Endothelial cell of umbilical vein (primary cell): Measurements from ENCODE around the gene RILPL1. TPM values are rescaled to one million over a fixed set of nuclear protein-coding genes. Genes with fewer than 3 reads are reported as not detected.

ENCODE experiments used
- BruUV-seq: library from RNA; stranded (reverse); fragments of 400-500 nt; replicated peaks from 2 replicates; lab custom pipeline; 2021; lab: Mats Ljungman, UMichigan
- CTCF ChIA-PET: fragments of 300-600, 350-600 bp; sonication (Branson Sonifier 250); formaldehyde crosslinking; loops from one replicate; lab custom pipeline; 2021; ENCODE audit warnings: antibody characterized with exemption, inconsistent platforms; lab: Charles Lee
- POLR2A ChIA-PET: fragments of 300-600, 350-600 bp; sonication (Branson Sonifier 250); formaldehyde crosslinking; loops from one replicate; lab custom pipeline; 2021; ENCODE audit warnings: antibody characterized with exemption, inconsistent platforms; lab: Charles Lee
- DNase-seq: peaks from one replicate; pipeline ENCODE4 v3.0.0-alpha.2; 2011; ENCODE audit warnings: low read depth, low spot score
- FAIRE-seq: peaks from 2 replicates; lab custom pipeline; 2011; peaks lifted over from hg19 to GRCh38; lab: Jason Lieb, UNC
- H2AFZ ChIP-seq: 2 replicates; pipeline ENCODE4 v1.6.0; 2012; ENCODE audit warnings: low read depth, low read length, control low read depth, inconsistent platforms
- H3K27ac ChIP-seq: 2 replicates; pipeline ENCODE4 v1.5.1; 2011; ENCODE audit warnings: low read depth, mild to moderate bottlenecking, control low read depth, low read length, moderate library complexity; ENCODE audit not compliant: insufficient read depth
- H3K27me3 ChIP-seq, 2 experiments: 2 replicates each; pipeline versions ENCODE4 v1.6.0 to v1.6.1; 2011; ENCODE audit warnings: low read length in 2 of 2, mixed read lengths in 1 of 2; ENCODE audit not compliant: control insufficient read depth in 2 of 2, insufficient read depth in 2 of 2
- H3K36me3 ChIP-seq, 2 experiments: 2 replicates in 1 of 2; 3 replicates in 1 of 2; pipeline ENCODE4 v1.5.1; 2011; ENCODE audit warnings: low read length in 2 of 2, mild to moderate bottlenecking in 1 of 2, moderate library complexity in 1 of 2; ENCODE audit not compliant: control insufficient read depth in 2 of 2, insufficient read depth in 2 of 2; ENCODE audit errors: extremely low read depth in 1 of 2
- H3K4me1 ChIP-seq: 3 replicates; pipeline ENCODE4 v1.5.1; 2011; ENCODE audit warnings: mild to moderate bottlenecking, low read length; ENCODE audit not compliant: control insufficient read depth, insufficient read depth; ENCODE audit errors: extremely low read depth
- H3K4me2 ChIP-seq: 2 replicates; pipeline ENCODE4 v1.6.1; 2011; ENCODE audit warnings: low read length, control low read depth, mixed read lengths; ENCODE audit not compliant: insufficient read depth
- H3K4me3 ChIP-seq, 3 experiments: fragments of 200-600 bp in 1 of 3; sonication (generic), shearing (Covaris generic) in 1 of 3; replicated peaks in 1 of 3; 2 replicates each; pipeline ENCODE4 v1.5.1; 2011 to 2016; ENCODE audit warnings: control low read depth in 3 of 3, low read length in 3 of 3, mild to moderate bottlenecking in 2 of 3, inconsistent platforms in 1 of 3, low read depth in 1 of 3, moderate library complexity in 1 of 3; ENCODE audit not compliant: insufficient read depth in 1 of 3
- H3K79me2 ChIP-seq: 2 replicates; pipeline ENCODE4 v1.6.0; 2012; ENCODE audit warnings: low read length, inconsistent platforms; ENCODE audit not compliant: control insufficient read depth, insufficient read depth
- H3K9ac ChIP-seq: replicated peaks from 2 replicates; pipeline ENCODE3; 2011; ENCODE audit warnings: low read length, control low read depth; ENCODE audit not compliant: insufficient read depth; ENCODE audit errors: extremely low read depth
- H3K9me1 ChIP-seq: replicated peaks from 3 replicates; pipeline ENCODE4 v1.6.0; 2011; ENCODE audit warnings: mild to moderate bottlenecking, low read length; ENCODE audit not compliant: control insufficient read depth, insufficient read depth; ENCODE audit errors: extremely low read depth
- H3K9me3 ChIP-seq: replicated peaks from 2 replicates; pipeline ENCODE4 v1.5.1; 2012; ENCODE audit warnings: low read length, inconsistent platforms; ENCODE audit not compliant: control insufficient read depth, insufficient read depth
- H4K20me1 ChIP-seq: replicated peaks from 2 replicates; pipeline ENCODE3; 2011; ENCODE audit warnings: mild to moderate bottlenecking, low read length; ENCODE audit not compliant: control insufficient read depth, insufficient read depth; ENCODE audit errors: extremely low read depth
- EZH2 ChIP-seq: IDR thresholded peaks from 2 replicates; pipeline ENCODE4 v1.6.1; 2012; ENCODE audit warnings: borderline replicate concordance, low read depth, mild to moderate bottlenecking, moderate library complexity, low read length, inconsistent platforms; ENCODE audit not compliant: severe bottlenecking
- FOS ChIP-seq: IDR thresholded peaks from 2 replicates; pipeline ENCODE4 v1.6.1; 2011; ENCODE audit warnings: mild to moderate bottlenecking, low read length, moderate library complexity, borderline replicate concordance; ENCODE audit not compliant: insufficient read depth
- GATA2 ChIP-seq: IDR thresholded peaks from 2 replicates; pipeline ENCODE4 v1.7.0; 2011; ENCODE audit warnings: low read depth, mild to moderate bottlenecking, moderate library complexity, mixed read lengths, low read length; ENCODE audit not compliant: insufficient read length, insufficient read depth
- JUN ChIP-seq: IDR thresholded peaks from 2 replicates; pipeline ENCODE4 v1.6.1; 2011; ENCODE audit warnings: borderline replicate concordance, low read depth; ENCODE audit not compliant: insufficient read length, insufficient read depth
- MYC ChIP-seq: IDR thresholded peaks from one replicate; pipeline ENCODE4 v1.6.1; 2011; ENCODE audit warnings: mild to moderate bottlenecking, low read depth, low read length
- POLR2A ChIP-seq: IDR thresholded peaks from 2 replicates; pipeline ENCODE4 v1.6.1; 2012; ENCODE audit warnings: low read depth, mild to moderate bottlenecking, control low read depth, low read length
- POLR2AphosphoS5 ChIP-seq: IDR thresholded peaks from 2 replicates; pipeline ENCODE4 v1.6.1; 2012; ENCODE audit warnings: low read depth, mild to moderate bottlenecking, control low read depth, low read length, moderate library complexity; ENCODE audit not compliant: insufficient read depth
- dilution Hi-C: fragments of 300-500 bp; cut with MboI; formaldehyde crosslinking; loops from one replicate; pipeline ENCODE4 v1.15.0; 2019; ENCODE audit warnings: low sequenced_read_pairs; ENCODE audit not compliant: extremely low pct_ligation_motif_present
- intact Hi-C: fragments of 100-400 bp; cut with micrococcal nuclease; formaldehyde crosslinking; loops from one replicate; pipeline ENCODE4 v1.10.0; 2022
- polyA plus RNA-seq, 4 experiments: library from polyadenylated mRNA; depleted of rRNA in 3 of 4; stranded (reverse) in 3 of 4; unstranded in 1 of 4; fragments of >200 nt; gene quantifications; 2 replicates each; pipeline versions ENCODE4 v1.2.1 to v1.2.3, GENCODE V29; 2011 to 2012; ENCODE audit warnings: missing spikeins in 1 of 4
- total RNA-seq: library from RNA; stranded (reverse); gene quantifications from 2 replicates; pipeline ENCODE4 v1.2.3, GENCODE V29; 2021
- TF ChIP-seq, protein P1 (sequence below), 2 donors: IDR thresholded peaks; 1 replicate in 1 of 2; 2 replicates in 1 of 2; pipeline ENCODE4 v1.5.1; 2011; ENCODE audit warnings: low read length in 2 of 2, mild to moderate bottlenecking in 2 of 2, moderate library complexity in 2 of 2, control low read depth in 1 of 2, inconsistent platforms in 1 of 2, low read depth in 1 of 2; ENCODE audit not compliant: insufficient read depth in 1 of 2; ENCODE audit errors: extremely low read depth in 1 of 2
- TF ChIP-seq, protein P2 (sequence below): IDR thresholded peaks from 2 replicates; pipeline ENCODE4 v1.6.1; 2011; ENCODE audit not compliant: insufficient read depth, insufficient read length

RILPL1 gene
- total and polyA plus RNA-seq, 2 donors (not counting 3 experiments of a cell fraction or from before 2014, with no cell fraction given): 30.4 to 34.3 TPM

DNA sequence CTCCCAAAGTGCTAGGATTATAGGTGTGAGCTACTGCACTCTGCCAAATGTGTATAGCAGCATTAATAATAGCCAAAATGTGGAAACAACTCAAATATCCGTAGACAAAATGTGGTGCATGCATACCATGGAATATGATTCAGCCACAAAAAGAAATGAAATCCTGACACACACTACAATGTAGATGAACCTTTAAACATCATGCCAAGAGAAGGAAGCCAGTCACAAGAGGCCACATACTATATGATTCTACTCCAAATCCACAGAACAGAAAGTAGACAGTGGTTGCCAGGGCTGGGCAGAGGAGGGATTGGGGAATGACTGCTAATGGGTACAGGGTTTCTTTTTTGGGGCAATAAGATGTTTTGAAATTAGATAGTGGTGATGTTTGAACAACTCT is 43.1 kb upstream of the RILPL1 start:
- Histone ChIP-seq H3K9me1 (no peaks in the 10 kb centered on the region), H3K27me3 (peaks cover 0 to 4% of the 10 kb centered on the region in 2 experiments), H3K4me3 (no peak overlapping the region), H2AFZ (no peak overlapping the region), H4K20me1 (no peaks in the 10 kb centered on the region), H3K9me3 (no peaks in the 10 kb centered on the region), H3K4me2 (no peak overlapping the region), H3K36me3 (no peaks in the 10 kb centered on the region), H3K79me2 (no peaks in the 10 kb centered on the region), H3K9ac (no peak overlapping the region), H3K27ac (no peak overlapping the region), H3K4me1 (no peaks in the 10 kb centered on the region)
- DNase-seq: no peak
- FAIRE-seq: no peak
- dilution Hi-C loops: no loop called here
- intact Hi-C loops: no loop called here
- CTCF ChIA-PET: no interaction called here
- POLR2A ChIA-PET: no interaction called here
- TF ChIP-seq FOS (no peak), GATA2 (no peak), POLR2AphosphoS5 (no peak), MYC (no peak), JUN (no peak), EZH2 (no peak), POLR2A (no peak)
- TF ChIP-seq, protein P1, sequence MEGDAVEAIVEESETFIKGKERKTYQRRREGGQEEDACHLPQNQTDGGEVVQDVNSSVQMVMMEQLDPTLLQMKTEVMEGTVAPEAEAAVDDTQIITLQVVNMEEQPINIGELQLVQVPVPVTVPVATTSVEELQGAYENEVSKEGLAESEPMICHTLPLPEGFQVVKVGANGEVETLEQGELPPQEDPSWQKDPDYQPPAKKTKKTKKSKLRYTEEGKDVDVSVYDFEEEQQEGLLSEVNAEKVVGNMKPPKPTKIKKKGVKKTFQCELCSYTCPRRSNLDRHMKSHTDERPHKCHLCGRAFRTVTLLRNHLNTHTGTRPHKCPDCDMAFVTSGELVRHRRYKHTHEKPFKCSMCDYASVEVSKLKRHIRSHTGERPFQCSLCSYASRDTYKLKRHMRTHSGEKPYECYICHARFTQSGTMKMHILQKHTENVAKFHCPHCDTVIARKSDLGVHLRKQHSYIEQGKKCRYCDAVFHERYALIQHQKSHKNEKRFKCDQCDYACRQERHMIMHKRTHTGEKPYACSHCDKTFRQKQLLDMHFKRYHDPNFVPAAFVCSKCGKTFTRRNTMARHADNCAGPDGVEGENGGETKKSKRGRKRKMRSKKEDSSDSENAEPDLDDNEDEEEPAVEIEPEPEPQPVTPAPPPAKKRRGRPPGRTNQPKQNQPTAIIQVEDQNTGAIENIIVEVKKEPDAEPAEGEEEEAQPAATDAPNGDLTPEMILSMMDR (IDR thresholded peaks at IDR 0.05; ENCODE audit: extremely low read depth in 1 of 2, insufficient read depth in 1 of 2, low read depth in 1 of 2, low read length in 2 of 2): no peak
- TF ChIP-seq, protein P2, sequence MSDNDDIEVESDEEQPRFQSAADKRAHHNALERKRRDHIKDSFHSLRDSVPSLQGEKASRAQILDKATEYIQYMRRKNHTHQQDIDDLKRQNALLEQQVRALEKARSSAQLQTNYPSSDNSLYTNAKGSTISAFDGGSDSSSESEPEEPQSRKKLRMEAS: no peak
- BruUV-seq: no TSS peak
